Keratinocyte (primary cell): ENCODE data around the gene TFAP2E. TPM values are rescaled to one million over a fixed set of nuclear protein-coding genes. Genes with fewer than 3 reads are reported as not detected.

ENCODE experiments used
- DNase-seq: peaks from one replicate; pipeline ENCODE4 v3.0.0-alpha.2; 2011; ENCODE audit warnings: low read depth, missing footprints, low spot score
- FAIRE-seq: peaks from 2 replicates; lab custom pipeline; 2011; peaks lifted over from hg19 to GRCh38; lab: Jason Lieb, UNC
- H2AFZ ChIP-seq: 2 replicates; pipeline ENCODE4 v1.6.0; 2012; ENCODE audit warnings: low read length, control low read depth, inconsistent platforms; ENCODE audit not compliant: control insufficient read depth
- H3K27ac ChIP-seq: 2 replicates; pipeline ENCODE4 v1.5.1; 2011; ENCODE audit warnings: low read length; ENCODE audit not compliant: control insufficient read depth, insufficient read depth
- H3K27me3 ChIP-seq: 3 replicates; pipeline ENCODE4 v1.6.0; 2011; ENCODE audit warnings: low read length; ENCODE audit not compliant: control insufficient read depth, insufficient read depth; ENCODE audit errors: extremely low read depth
- H3K36me3 ChIP-seq, 2 experiments: 2 replicates in 1 of 2; 3 replicates in 1 of 2; pipeline ENCODE4 v1.5.1; 2011; ENCODE audit warnings: low read length in 2 of 2, mild to moderate bottlenecking in 1 of 2; ENCODE audit not compliant: control insufficient read depth in 2 of 2, insufficient read depth in 2 of 2; ENCODE audit errors: extremely low read depth in 1 of 2
- H3K4me1 ChIP-seq: 3 replicates; pipeline ENCODE4 v1.5.1; 2011; ENCODE audit warnings: low read length; ENCODE audit not compliant: control insufficient read depth, insufficient read depth; ENCODE audit errors: extremely low read depth
- H3K4me2 ChIP-seq: 3 replicates; pipeline ENCODE4 v1.6.0; 2011; ENCODE audit warnings: low read depth, low read length; ENCODE audit not compliant: control insufficient read depth, insufficient read depth; ENCODE audit errors: extremely low read depth
- H3K4me3 ChIP-seq, 3 experiments: fragments of 200-600 bp in 1 of 3; sonication (generic) in 1 of 3; 2 replicates in 2 of 3; 3 replicates in 1 of 3; pipeline ENCODE4 v1.5.1; 2011 to 2016; ENCODE audit warnings: low read length in 3 of 3, mild to moderate bottlenecking in 3 of 3, control low read depth in 2 of 3, inconsistent platforms in 1 of 3, low read depth in 1 of 3, mixed read lengths in 1 of 3, mixed run types in 1 of 3, moderate library complexity in 1 of 3; ENCODE audit not compliant: control insufficient read depth in 2 of 3, insufficient read depth in 2 of 3; ENCODE audit errors: extremely low read depth in 1 of 3
- H3K79me2 ChIP-seq: 2 replicates; pipeline ENCODE4 v1.6.0; 2012; ENCODE audit warnings: low read length; ENCODE audit not compliant: control insufficient read depth, insufficient read depth
- H3K9ac ChIP-seq: 3 replicates; pipeline ENCODE4 v1.6.0; 2011; ENCODE audit warnings: low read length; ENCODE audit not compliant: control insufficient read depth, insufficient read depth; ENCODE audit errors: extremely low read depth
- H3K9me1 ChIP-seq: 3 replicates; pipeline ENCODE4 v1.6.0; 2011; ENCODE audit warnings: low read length; ENCODE audit not compliant: control insufficient read depth, insufficient read depth; ENCODE audit errors: extremely low read depth
- H3K9me3 ChIP-seq: 2 replicates; pipeline ENCODE4 v1.5.1; 2012; ENCODE audit warnings: low read depth, low read length; ENCODE audit not compliant: control insufficient read depth
- H4K20me1 ChIP-seq: 3 replicates; pipeline ENCODE4 v1.6.0; 2011; ENCODE audit warnings: low read length; ENCODE audit not compliant: control insufficient read depth, insufficient read depth; ENCODE audit errors: extremely low read depth
- EZH2 ChIP-seq: IDR thresholded peaks from one replicate; pipeline ENCODE4 v1.6.1; 2012; ENCODE audit warnings: inconsistent platforms, mild to moderate bottlenecking, low read length, moderate library complexity
- dilution Hi-C: fragments of 300-500 bp; cut with MboI; formaldehyde crosslinking; loops from one replicate; pipeline ENCODE4 v1.7.0; 2020; ENCODE audit warnings: low sequenced_read_pairs; ENCODE audit not compliant: extremely low pct_ligation_motif_present
- polyA plus RNA-seq, 5 experiments: library from polyadenylated mRNA; depleted of rRNA in 3 of 5; stranded (reverse) in 3 of 5; stranded (forward) in 1 of 5; unstranded in 1 of 5; fragments of >200 nt; gene quantifications; 1 replicate in 1 of 5; 2 replicates in 3 of 5; 3 replicates in 1 of 5; pipeline versions ENCODE4 v1.2.1 to v1.2.3, GENCODE V29; 2011 to 2012; ENCODE audit warnings: missing spikeins in 2 of 5, low read depth in 1 of 5, low replicate concordance in 1 of 5
- TF ChIP-seq, protein P1 (sequence below), 3 experiments: IDR thresholded peaks in 1 of 3; conservative IDR thresholded peaks in 1 of 3; optimal IDR thresholded peaks in 1 of 3; 2 replicates in 2 of 3; 3 replicates in 1 of 3; pipeline versions ENCODE3 to v1.5.1; 2011; ENCODE audit warnings: low read length in 3 of 3, mild to moderate bottlenecking in 3 of 3, moderate library complexity in 2 of 3, control low read depth in 1 of 3, inconsistent platforms in 1 of 3; ENCODE audit not compliant: insufficient read depth in 2 of 3; ENCODE audit errors: extremely low read depth in 1 of 3

The TFAP2E gene
- polyA plus RNA-seq, 1 donor (not counting 4 experiments of a cell fraction or from before 2014, with no cell fraction given) = 0.26 TPM

DNA sequence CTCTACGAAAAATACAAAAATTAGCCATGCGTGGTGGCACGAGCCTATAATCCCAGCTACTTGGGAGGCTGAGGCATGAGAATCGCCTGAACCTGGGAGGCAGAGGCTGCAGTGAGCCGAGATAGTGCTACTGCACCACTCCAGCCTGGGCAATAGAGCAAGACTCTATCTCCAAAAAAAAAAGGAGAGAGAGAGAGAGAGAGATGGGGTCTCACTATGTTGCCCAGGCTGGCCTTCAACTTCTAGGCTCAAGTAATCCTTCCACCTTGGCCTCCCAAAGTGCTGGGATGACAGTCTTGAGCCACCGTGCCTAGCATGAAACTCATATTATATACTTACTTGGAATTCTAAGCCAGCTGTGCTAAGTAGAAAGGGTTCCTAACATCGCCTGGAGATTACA is 38.5 kb downstream of the TFAP2E start:
- Histone ChIP-seq H3K79me2 (peaks cover 79% of the 10 kb centered on the region), H2AFZ (no peak overlapping the region), H4K20me1 (peaks cover 3% of the 10 kb centered on the region), H3K9me3 (no peaks in the 10 kb centered on the region), H3K27me3 (no peaks in the 10 kb centered on the region), H3K4me1 (no peaks in the 10 kb centered on the region), H3K9me1 (no peaks in the 10 kb centered on the region), H3K4me3 (no peak overlapping the region), H3K27ac (no peak overlapping the region), H3K36me3 (peaks cover 14 to 29% of the 10 kb centered on the region in 2 experiments), H3K9ac (no peak overlapping the region), H3K4me2 (no peak overlapping the region)
- no peak for FAIRE-seq
- dilution Hi-C loops = no loop called here
- DNase-seq = no peak
- TF ChIP-seq, protein P1, sequence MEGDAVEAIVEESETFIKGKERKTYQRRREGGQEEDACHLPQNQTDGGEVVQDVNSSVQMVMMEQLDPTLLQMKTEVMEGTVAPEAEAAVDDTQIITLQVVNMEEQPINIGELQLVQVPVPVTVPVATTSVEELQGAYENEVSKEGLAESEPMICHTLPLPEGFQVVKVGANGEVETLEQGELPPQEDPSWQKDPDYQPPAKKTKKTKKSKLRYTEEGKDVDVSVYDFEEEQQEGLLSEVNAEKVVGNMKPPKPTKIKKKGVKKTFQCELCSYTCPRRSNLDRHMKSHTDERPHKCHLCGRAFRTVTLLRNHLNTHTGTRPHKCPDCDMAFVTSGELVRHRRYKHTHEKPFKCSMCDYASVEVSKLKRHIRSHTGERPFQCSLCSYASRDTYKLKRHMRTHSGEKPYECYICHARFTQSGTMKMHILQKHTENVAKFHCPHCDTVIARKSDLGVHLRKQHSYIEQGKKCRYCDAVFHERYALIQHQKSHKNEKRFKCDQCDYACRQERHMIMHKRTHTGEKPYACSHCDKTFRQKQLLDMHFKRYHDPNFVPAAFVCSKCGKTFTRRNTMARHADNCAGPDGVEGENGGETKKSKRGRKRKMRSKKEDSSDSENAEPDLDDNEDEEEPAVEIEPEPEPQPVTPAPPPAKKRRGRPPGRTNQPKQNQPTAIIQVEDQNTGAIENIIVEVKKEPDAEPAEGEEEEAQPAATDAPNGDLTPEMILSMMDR (optimal IDR thresholded peaks at IDR 0.05 in 1 of 3, IDR thresholded peaks at IDR 0.05 in 1 of 3, conservative IDR thresholded peaks at IDR 0.05 in 1 of 3; ENCODE audit: extremely low read depth in 1 of 3, insufficient read depth in 2 of 3, low read length in 3 of 3) = no peak
- no peak for TF ChIP-seq EZH2

- Histone ChIP-seq H3K27me3 (no peaks in the 10 kb centered on the region), H3K9me1 (peaks cover 3% of the 10 kb centered on the region), H3K79me2 (peaks cover 80% of the 10 kb centered on the region), H3K36me3 (peaks cover 12 to 20% of the 10 kb centered on the region in 2 experiments), H3K9ac (no peak overlapping the region), H3K27ac (no peak overlapping the region), H3K4me3 (no peak overlapping the region), H2AFZ (no peak overlapping the region), H3K4me2 (no peak overlapping the region), H4K20me1 (peaks cover 3% of the 10 kb centered on the region), H3K4me1 (no peaks in the 10 kb centered on the region), H3K9me3 (no peaks in the 10 kb centered on the region)
- no peak for TF ChIP-seq EZH2
- TF ChIP-seq, protein P1 (optimal IDR thresholded peaks at IDR 0.05 in 1 of 3, IDR thresholded peaks at IDR 0.05 in 1 of 3, conservative IDR thresholded peaks at IDR 0.05 in 1 of 3; ENCODE audit: extremely low read depth in 1 of 3, insufficient read depth in 2 of 3, low read length in 3 of 3) = no peak
- DNase-seq (no peak), FAIRE-seq (no peak)
- dilution Hi-C loops = no loop called here
Measured at GRCh38 chr1:35615440-35615839, 42.3 kb downstream of the TFAP2E start.
